Hepatocyte (in vitro differentiated cells): ENCODE data around the gene SPACA1. TPM values are rescaled to one million over a fixed set of nuclear protein-coding genes. Genes with fewer than 3 reads are reported as not detected.
"Not testable (repeated sequence)": the region's sequence is repeated elsewhere in the genome, so short reads cannot be mapped to it uniquely, and the experiment has no call there.

ENCODE experiments used
- DNase-seq: peaks from one replicate; pipeline ENCODE4 v3.0.0-alpha.2; 2016; ENCODE audit warnings: low spot score
- H2AFZ ChIP-seq: fragments of 200-600 bp; sonication (generic); 2 replicates; pipeline ENCODE4 v1.6.0; 2016; ENCODE audit warnings: antibody characterized with exemption, mild to moderate bottlenecking
- H3K27ac ChIP-seq: fragments of 200-600 bp; sonication (generic); 2 replicates; pipeline ENCODE4 v1.5.1; 2016; ENCODE audit warnings: mild to moderate bottlenecking
- H3K27me3 ChIP-seq: fragments of 200-600 bp; sonication (generic); 2 replicates; pipeline ENCODE4 v1.6.1; 2016
- H3K36me3 ChIP-seq: fragments of 200-600 bp; sonication (generic); replicated peaks from 2 replicates; pipeline ENCODE4 v1.5.1; 2016; ENCODE audit warnings: low read depth; ENCODE audit not compliant: insufficient read depth
- H3K4me1 ChIP-seq: fragments of 200-600 bp; sonication (generic); 2 replicates; pipeline ENCODE4 v1.5.1; 2016; ENCODE audit warnings: mild to moderate bottlenecking, moderate library complexity; ENCODE audit not compliant: insufficient read depth
- H3K4me2 ChIP-seq: fragments of 200-600 bp; sonication (generic); 2 replicates; pipeline ENCODE4 v1.6.0; 2016
- H3K4me3 ChIP-seq: fragments of 200-600 bp; sonication (generic); 2 replicates; pipeline ENCODE4 v1.5.1; 2016; ENCODE audit warnings: mild to moderate bottlenecking
- H3K79me2 ChIP-seq: fragments of 200-600 bp; sonication (generic); 2 replicates; pipeline ENCODE4 v1.6.0; 2017; ENCODE audit warnings: mild to moderate bottlenecking
- H3K9me2 ChIP-seq: fragments of 200-600 bp; sonication (generic); replicated peaks from 2 replicates; pipeline ENCODE4 v1.6.0; 2017; ENCODE audit warnings: mild to moderate bottlenecking; ENCODE audit not compliant: insufficient read depth
- H3K9me3 ChIP-seq: fragments of 200-600 bp; sonication (generic); 2 replicates; pipeline ENCODE4 v1.5.1; 2016; ENCODE audit warnings: low read depth, mild to moderate bottlenecking
- H4K20me1 ChIP-seq: fragments of 200-600 bp; sonication (generic); 2 replicates; pipeline ENCODE4 v1.6.0; 2016; ENCODE audit warnings: mild to moderate bottlenecking; ENCODE audit not compliant: insufficient read depth, poor library complexity, severe bottlenecking
- CTCF ChIP-seq: fragments of 200-600 bp; sonication (generic); IDR thresholded peaks from 2 replicates; pipeline ENCODE4 v1.5.1; 2016; ENCODE audit warnings: antibody characterized with exemption, mild to moderate bottlenecking; ENCODE audit not compliant: poor library complexity
- EZH2 ChIP-seq: fragments of 200-600 bp; sonication (generic); IDR thresholded peaks from 2 replicates; pipeline ENCODE4 v1.6.1; 2016; ENCODE audit warnings: antibody characterized with exemption, mild to moderate bottlenecking, borderline replicate concordance
- EZH2phosphoT487 ChIP-seq: fragments of 200-600 bp; sonication (generic); IDR thresholded peaks from one replicate; pipeline ENCODE4 v1.6.1; 2018; ENCODE audit warnings: antibody characterized with exemption, mild to moderate bottlenecking, low read depth, moderate library complexity; ENCODE audit not compliant: unreplicated experiment, severe bottlenecking
- WGBS: methylation state at CpG from one replicate; pipeline ENCODE4 v1.1.6; 2016; ENCODE audit warnings: low lambda C conversion rate; ENCODE audit errors: missing lambda C conversion rate; 5-methylcytosine and 5-hydroxymethylcytosine counted together
- polyA plus RNA-seq: library from polyadenylated mRNA; unstranded; fragments of >200 nt; fragmentation: Nextera tagmentation; extraction: Ambion mirVana; gene quantifications from 2 replicates; pipeline ENCODE4 v1.2.1, GENCODE V29; 2016
- total RNA-seq: library from RNA; depleted of rRNA; stranded (reverse); fragments of >200 nt; gene quantifications from 2 replicates; pipeline ENCODE4 v1.2.3, GENCODE V29; 2014

The SPACA1 gene
- total RNA-seq (not detected in 2 replicates), polyA plus RNA-seq (not detected in 2 replicates)

GRCh38 chr6:88047510-88048150, at the start of gene SPACA1:
SPACA1 (plus strand) TSS chr6:88047841; CDS start chr6:88047906, 65 bp downstream.
- Histone ChIP-seq H3K4me2 (peak within 1 kb of the TSS; percentile 55), H3K27me3 (no peaks in the 10 kb centered on the region), H4K20me1 (no peaks in the 10 kb centered on the region), H2AFZ (no peak within 1 kb of the TSS), H3K9me2 (no peaks in the 10 kb centered on the region), H3K9me3 (no peaks in the 10 kb centered on the region), H3K4me1 (no peaks in the 10 kb centered on the region), H3K36me3 (no peaks in the 10 kb centered on the region), H3K4me3 (no peak within 1 kb of the TSS), H3K27ac (peak within 1 kb of the TSS; percentile 66), H3K79me2 (no peaks in the 10 kb centered on the region)
- over 99% methylated on average over 52 of the region's 77 CpGs for WGBS
- TF ChIP-seq EZH2phosphoT487 (no peak), CTCF (no peak), EZH2 (no peak)
- DNase-seq: no peak

- no peak overlapping the region for H2AFZ ChIP-seq
- no peaks in the 10 kb centered on the region for H3K27me3 ChIP-seq
- no peaks in the 10 kb centered on the region for H3K9me3 ChIP-seq
- TF ChIP-seq EZH2 (no peak), CTCF (no peak), EZH2phosphoT487 (no peak)
- DNase-seq: no peak
- H4K20me1 ChIP-seq: no peaks in the 10 kb centered on the region
- H3K9me2 ChIP-seq: no peaks in the 10 kb centered on the region
- no peak overlapping the region for H3K4me2 ChIP-seq
- no peak overlapping the region for H3K27ac ChIP-seq
- no peaks in the 10 kb centered on the region for H3K36me3 ChIP-seq
- H3K4me3 ChIP-seq: no peak overlapping the region
- no peaks in the 10 kb centered on the region for H3K4me1 ChIP-seq
- no peaks in the 10 kb centered on the region for H3K79me2 ChIP-seq
- WGBS: 100% methylated on average over 1 of the region's 1 CpG
Measured at GRCh38 chr6:88000713-88001112, 46.9 kb upstream of the SPACA1 start.

GRCh38 chr6:88001279-88001678, 46.4 kb upstream of the SPACA1 start:
- not testable (repeated sequence) for H2AFZ ChIP-seq, H3K27me3 ChIP-seq, DNase-seq, H3K9me2 ChIP-seq, H3K9me3 ChIP-seq, H3K79me2 ChIP-seq, H4K20me1 ChIP-seq, H3K36me3 ChIP-seq, H3K4me3 ChIP-seq, H3K4me2 ChIP-seq, H3K27ac ChIP-seq, H3K4me1 ChIP-seq
- 89% methylated on average over 8 of the region's 8 CpGs for WGBS

GRCh38 chr6:88004707-88005106, 42.9 kb upstream of the SPACA1 start:
- no peaks in the 10 kb centered on the region for H3K79me2 ChIP-seq
- no peak overlapping the region for H3K4me3 ChIP-seq
- H2AFZ ChIP-seq: no peak overlapping the region
- no peak for DNase-seq
- no peak for TF ChIP-seq EZH2phosphoT487
- no peak for TF ChIP-seq EZH2
- TF ChIP-seq CTCF: no peak
- no peaks in the 10 kb centered on the region for H3K9me2 ChIP-seq
- H4K20me1 ChIP-seq: no peaks in the 10 kb centered on the region
- 69% methylated on average over 4 of the region's 4 CpGs for WGBS
- H3K27me3 ChIP-seq: no peaks in the 10 kb centered on the region
- no peak overlapping the region for H3K27ac ChIP-seq
- H3K9me3 ChIP-seq: no peaks in the 10 kb centered on the region
- H3K4me2 ChIP-seq: no peak overlapping the region
- no peaks in the 10 kb centered on the region for H3K4me1 ChIP-seq
- H3K36me3 ChIP-seq: no peaks in the 10 kb centered on the region
